GM12865 (cell line): ENCODE data around the gene PCDHGB2.
"Not testable (repeated sequence)": the region's sequence is repeated elsewhere in the genome, so short reads cannot be mapped to it uniquely, and the experiment has no call there.

Source experiments
- DNase-seq: peaks from one replicate; pipeline ENCODE4 v3.0.0; 2010; ENCODE audit warnings: low read depth
- H3K4me3 ChIP-seq: 2 replicates; pipeline ENCODE4 v1.5.1; 2011; ENCODE audit warnings: mild to moderate bottlenecking, low read depth, low read length, control low read depth
- CTCF ChIP-seq: IDR thresholded peaks from 2 replicates; pipeline ENCODE4 v1.5.1; 2011; ENCODE audit warnings: low read length, control low read depth, low read depth, inconsistent platforms; ENCODE audit not compliant: insufficient read depth; ENCODE audit errors: missing control alignments

PCDHGB2 gene

GRCh38 chr5:141359790-141360426 is at the start of gene PCDHGB2:
TSS of gene PCDHGB2 (plus strand) at chr5:141359994. CDS start at chr5:141360136, 142 bp downstream.
- DNase-seq, result peak; percentile 64
- H3K4me3 ChIP-seq, result peak within 1 kb of the TSS; percentile 39
- peak; percentile 42 for TF ChIP-seq CTCF

- no peak for DNase-seq
- no peak overlapping the region for H3K4me3 ChIP-seq
- TF ChIP-seq CTCF, result no peak
Observed at GRCh38 chr5:141313711-141314110, 46.1 kb upstream of the PCDHGB2 start.

GRCh38 chr5:141316963-141317362 is 42.8 kb upstream of the PCDHGB2 start:
- DNase-seq, H3K4me3 ChIP-seq: not testable (repeated sequence)

- TF ChIP-seq CTCF, result no peak
- no peak for DNase-seq
Observed at GRCh38 chr5:141319202-141319601, 40.6 kb upstream of the PCDHGB2 start.

GRCh38 chr5:141319699-141320098 is 40.1 kb upstream of the PCDHGB2 start:
- no peak for TF ChIP-seq CTCF
- peak overlapping the region; percentile 92 for H3K4me3 ChIP-seq
- no peak for DNase-seq

More at GRCh38 chr5:141319202-141319601, 40.6 kb upstream of the PCDHGB2 start:
- H3K4me3 ChIP-seq, result no peak overlapping the region

GRCh38 chr5:141320225-141321169 is 39.3 kb upstream of the PCDHGB2 start, which contains the start of gene TAF7:
TSS of gene TAF7 (minus strand) at chr5:141320784. CDS start at chr5:141320044, 740 bp downstream.
- peak; percentile 85 for TF ChIP-seq CTCF
- peak; percentile 97 for DNase-seq
- peak within 1 kb of the TSS; percentile 92 for H3K4me3 ChIP-seq

- no peak for DNase-seq
- no peak overlapping the region for H3K4me3 ChIP-seq
- TF ChIP-seq CTCF, result no peak
Observed at GRCh38 chr5:141322261-141322660, 37.5 kb upstream of the PCDHGB2 start.
